Measurements from ENCODE around the gene MALRD1. TPM values are rescaled to one million over a fixed set of nuclear protein-coding genes. Genes with fewer than 3 reads are reported as not detected.
A peak's percentile ranks its signal among the peaks of the same experiment; 100 is the strongest.

Gene MALRD1
- total and polyA plus RNA-seq, 4 donors: 0.17 to 17.9 (median 4.1) TPM

DNA sequence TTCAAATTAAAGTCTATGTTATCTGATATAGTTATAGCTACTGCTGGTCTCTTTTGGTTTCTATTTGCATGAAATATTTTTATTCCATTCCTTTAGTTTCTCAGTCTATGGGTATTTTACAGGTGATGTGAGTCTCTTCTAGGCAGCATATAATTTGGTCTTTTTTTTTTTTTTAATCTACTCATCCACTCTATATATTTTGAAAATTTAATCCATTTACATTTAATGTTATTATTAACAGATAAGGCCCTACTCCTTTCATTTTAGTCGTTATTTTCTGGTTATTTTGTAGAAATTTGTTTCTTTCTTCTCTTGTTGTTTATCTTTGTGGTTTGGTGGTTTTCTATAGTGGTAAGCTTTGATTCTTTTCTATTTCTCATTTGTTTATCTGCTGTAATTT is 58.8 kb downstream of the MALRD1 start:
- no peaks in the 10 kb centered on the region for H3K27me3 ChIP-seq (ENCODE audit: control insufficient read depth in 3 of 3, insufficient read depth in 3 of 3, low read length in 2 of 3)
- no peak for DNase-seq

DNA sequence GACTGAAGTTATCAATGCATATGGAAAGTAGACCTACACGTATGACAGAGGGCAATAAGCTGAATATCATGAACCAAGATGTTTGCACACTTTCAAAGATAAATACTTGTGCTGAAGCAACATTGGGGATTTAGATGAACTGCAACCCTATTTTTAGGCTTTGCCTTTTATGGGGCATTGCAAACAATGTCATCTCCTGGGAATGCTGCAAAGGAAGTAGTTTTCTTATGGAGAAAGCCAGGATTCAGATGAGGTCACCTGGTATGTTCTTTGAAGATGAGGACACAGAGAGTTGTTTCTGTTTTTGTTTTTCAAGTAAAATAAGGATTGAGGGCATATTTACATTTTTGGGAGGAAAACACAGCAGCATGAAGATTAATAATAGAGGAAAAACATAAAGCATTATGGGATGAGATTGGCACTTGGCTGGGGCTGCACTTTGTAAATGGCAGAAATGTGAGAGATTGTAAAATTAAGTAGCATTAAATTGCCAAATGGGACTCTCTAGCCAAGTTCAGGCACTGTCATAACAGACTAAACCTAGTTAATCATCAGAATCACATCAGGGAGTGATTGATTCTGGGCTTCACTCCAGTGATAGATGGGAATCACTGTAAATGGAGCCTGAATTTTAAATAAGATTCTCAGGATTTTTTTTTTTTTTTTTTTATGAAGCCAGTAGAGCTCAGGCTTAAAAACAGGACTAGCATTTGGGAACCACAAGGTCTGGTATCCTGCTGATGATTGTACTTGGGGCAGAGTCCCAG is 63.1 kb downstream of the MALRD1 start:
- 63 to 74% methylated on average over 1 of the region's 1 CpG for WGBS, 2 donors
- no peak overlapping the region for H3K27ac ChIP-seq (ENCODE audit: low read depth in 1 of 2, low read length in 1 of 2)
- H3K27me3 ChIP-seq (ENCODE audit: control insufficient read depth in 3 of 3, insufficient read depth in 3 of 3, low read length in 2 of 3): no peaks in the 10 kb centered on the region
- H3K4me1 ChIP-seq (ENCODE audit: control insufficient read depth in 5 of 5, insufficient read depth in 5 of 5, low read length in 5 of 5): peaks cover 0 to 4% (median 0%) of the 10 kb centered on the region in 5 donors
- no peak overlapping the region for H3K4me3 ChIP-seq
- no peak for ATAC-seq (ENCODE audit: insufficient read depth, low FRiP score)
- TF ChIP-seq, protein P1, sequence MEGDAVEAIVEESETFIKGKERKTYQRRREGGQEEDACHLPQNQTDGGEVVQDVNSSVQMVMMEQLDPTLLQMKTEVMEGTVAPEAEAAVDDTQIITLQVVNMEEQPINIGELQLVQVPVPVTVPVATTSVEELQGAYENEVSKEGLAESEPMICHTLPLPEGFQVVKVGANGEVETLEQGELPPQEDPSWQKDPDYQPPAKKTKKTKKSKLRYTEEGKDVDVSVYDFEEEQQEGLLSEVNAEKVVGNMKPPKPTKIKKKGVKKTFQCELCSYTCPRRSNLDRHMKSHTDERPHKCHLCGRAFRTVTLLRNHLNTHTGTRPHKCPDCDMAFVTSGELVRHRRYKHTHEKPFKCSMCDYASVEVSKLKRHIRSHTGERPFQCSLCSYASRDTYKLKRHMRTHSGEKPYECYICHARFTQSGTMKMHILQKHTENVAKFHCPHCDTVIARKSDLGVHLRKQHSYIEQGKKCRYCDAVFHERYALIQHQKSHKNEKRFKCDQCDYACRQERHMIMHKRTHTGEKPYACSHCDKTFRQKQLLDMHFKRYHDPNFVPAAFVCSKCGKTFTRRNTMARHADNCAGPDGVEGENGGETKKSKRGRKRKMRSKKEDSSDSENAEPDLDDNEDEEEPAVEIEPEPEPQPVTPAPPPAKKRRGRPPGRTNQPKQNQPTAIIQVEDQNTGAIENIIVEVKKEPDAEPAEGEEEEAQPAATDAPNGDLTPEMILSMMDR (IDR thresholded peaks at IDR 0.05; ENCODE audit: control extremely low read depth, extremely low read depth): no peak
- H3K9ac ChIP-seq (ENCODE audit: insufficient read depth in 1 of 2, low read length in 2 of 2): no peak overlapping the region
- DNase-seq: peak in 2 of 3 donors; percentile 13 to 47
- H3K36me3 ChIP-seq (ENCODE audit: control insufficient read depth in 4 of 4, insufficient read depth in 4 of 4, low read length in 4 of 4): no peaks in the 10 kb centered on the region
- peaks cover 0 to 9% (median 3%) of the 10 kb centered on the region in 4 donors for H3K9me3 ChIP-seq (ENCODE audit: control insufficient read depth in 4 of 4, insufficient read depth in 3 of 4, low read length in 3 of 4)

More for the DNA sequence above, 58.8 kb downstream of the MALRD1 start:
- Histone ChIP-seq H3K27ac (ENCODE audit: low read depth in 1 of 2, low read length in 1 of 2) (no peak overlapping the region), H3K36me3 (ENCODE audit: control insufficient read depth in 4 of 4, insufficient read depth in 4 of 4, low read length in 4 of 4) (no peaks in the 10 kb centered on the region), H3K9ac (ENCODE audit: insufficient read depth in 1 of 2, low read length in 2 of 2) (no peak overlapping the region), H3K4me3 (no peak overlapping the region), H3K4me1 (ENCODE audit: control insufficient read depth in 5 of 5, insufficient read depth in 5 of 5, low read length in 5 of 5) (peaks cover 0 to 4% (median 0%) of the 10 kb centered on the region in 5 donors), H3K9me3 (ENCODE audit: control insufficient read depth in 4 of 4, insufficient read depth in 3 of 4, low read length in 3 of 4) (peaks cover 0 to 9% (median 3%) of the 10 kb centered on the region in 4 donors)
- TF ChIP-seq, protein P1 (IDR thresholded peaks at IDR 0.05; ENCODE audit: control extremely low read depth, extremely low read depth): no peak
- WGBS, 2 donors: 49 to 71% methylated on average over 1 of the region's 1 CpG
- no peak for ATAC-seq (ENCODE audit: insufficient read depth, low FRiP score)

GRCh38 chr10:19117438-19117837 is 68.8 kb downstream of the MALRD1 start:
- DNase-seq (peak in 1 of 3 donors; percentile 37), ATAC-seq (ENCODE audit: insufficient read depth, low FRiP score) (no peak)
- no peak overlapping the region for H3K27ac ChIP-seq (ENCODE audit: low read depth in 1 of 2, low read length in 1 of 2)
- H3K36me3 ChIP-seq (ENCODE audit: control insufficient read depth in 4 of 4, insufficient read depth in 4 of 4, low read length in 4 of 4): no peaks in the 10 kb centered on the region
- no peaks in the 10 kb centered on the region for H3K9me3 ChIP-seq (ENCODE audit: control insufficient read depth in 4 of 4, insufficient read depth in 3 of 4, low read length in 3 of 4)
- WGBS, 2 donors: 83 to 84% methylated on average over 1 of the region's 1 CpG
- H3K4me3 ChIP-seq: no peak overlapping the region
- H3K4me1 ChIP-seq (ENCODE audit: control insufficient read depth in 5 of 5, insufficient read depth in 5 of 5, low read length in 5 of 5): no peaks in the 10 kb centered on the region
- TF ChIP-seq, protein P1 (IDR thresholded peaks at IDR 0.05; ENCODE audit: control extremely low read depth, extremely low read depth): no peak
- no peak overlapping the region for H3K9ac ChIP-seq (ENCODE audit: insufficient read depth in 1 of 2, low read length in 2 of 2)
- H3K27me3 ChIP-seq (ENCODE audit: control insufficient read depth in 3 of 3, insufficient read depth in 3 of 3, low read length in 2 of 3): no peaks in the 10 kb centered on the region
